ENCODE results near the gene TYRO3.
"Not testable (repeated sequence)": the region's sequence is repeated elsewhere in the genome, so short reads cannot be mapped to it uniquely, and the experiment has no call there.

TYRO3 gene

DNA sequence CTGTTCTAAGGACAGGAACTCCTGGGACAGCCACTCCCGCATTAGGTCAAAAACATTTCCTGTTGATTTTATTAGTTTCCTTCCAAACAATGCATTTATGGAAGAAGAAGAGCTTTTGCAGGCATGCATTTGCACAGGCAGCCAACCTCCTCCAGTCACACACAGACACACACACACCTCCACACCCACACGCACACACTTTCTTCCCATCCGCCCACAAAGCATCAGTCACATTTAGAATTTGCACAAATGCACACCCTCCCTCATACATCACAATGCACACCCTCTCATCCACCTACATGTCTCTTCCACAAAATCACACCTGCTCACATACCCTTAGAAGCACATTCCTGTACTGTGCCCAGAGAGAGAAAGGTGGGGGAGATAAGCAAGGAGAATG lies 4.1 kb upstream of the TYRO3 start:
- DNase-seq, result no peak

- no peak for DNase-seq
Observed at GRCh38 chr15:41556677-41557076, 2.3 kb upstream of the TYRO3 start.

DNA sequence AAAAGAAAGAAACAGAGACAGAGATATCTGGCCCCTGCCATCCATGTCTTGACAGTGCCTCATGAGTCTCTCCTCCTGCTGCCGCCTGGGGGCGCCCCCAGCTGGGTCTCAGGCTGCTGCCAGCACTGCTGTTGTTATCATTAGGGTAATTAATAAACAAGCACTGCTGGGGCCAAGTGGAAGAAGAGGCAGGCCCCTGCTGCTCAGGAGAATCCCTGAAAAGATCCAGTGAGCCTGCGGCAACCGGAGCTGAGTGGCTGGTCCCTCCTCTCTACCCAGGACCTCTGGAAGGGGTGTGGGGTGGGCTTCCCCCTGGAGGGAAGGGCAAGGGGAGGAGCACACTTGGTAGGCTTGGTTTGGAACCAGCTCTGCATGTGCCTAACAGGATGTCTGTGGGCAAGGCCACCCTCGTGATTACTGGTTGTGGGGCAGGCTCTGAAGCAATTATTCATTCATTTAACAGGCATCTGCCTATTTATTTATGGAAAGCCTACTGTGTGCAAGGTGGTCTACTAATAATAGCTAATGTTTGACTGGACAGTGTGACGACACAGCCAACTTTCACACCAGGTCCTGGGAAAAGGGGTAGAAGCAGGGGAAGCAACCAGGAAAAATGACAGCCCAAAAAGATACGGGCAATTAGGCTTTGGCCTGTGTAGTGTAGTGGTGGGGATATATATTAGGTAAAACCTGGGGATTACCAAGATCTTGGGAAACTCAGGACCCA lies 1.2 kb upstream of the TYRO3 start:
- DNase-seq, result peak; percentile 29

GRCh38 chr15:41559239-41559782 lies 299 bp downstream of the TYRO3 start:
- DNase-seq, result no peak

- no peak for DNase-seq
Observed at GRCh38 chr15:41560572-41560874, 1.5 kb downstream of the TYRO3 start.

DNA sequence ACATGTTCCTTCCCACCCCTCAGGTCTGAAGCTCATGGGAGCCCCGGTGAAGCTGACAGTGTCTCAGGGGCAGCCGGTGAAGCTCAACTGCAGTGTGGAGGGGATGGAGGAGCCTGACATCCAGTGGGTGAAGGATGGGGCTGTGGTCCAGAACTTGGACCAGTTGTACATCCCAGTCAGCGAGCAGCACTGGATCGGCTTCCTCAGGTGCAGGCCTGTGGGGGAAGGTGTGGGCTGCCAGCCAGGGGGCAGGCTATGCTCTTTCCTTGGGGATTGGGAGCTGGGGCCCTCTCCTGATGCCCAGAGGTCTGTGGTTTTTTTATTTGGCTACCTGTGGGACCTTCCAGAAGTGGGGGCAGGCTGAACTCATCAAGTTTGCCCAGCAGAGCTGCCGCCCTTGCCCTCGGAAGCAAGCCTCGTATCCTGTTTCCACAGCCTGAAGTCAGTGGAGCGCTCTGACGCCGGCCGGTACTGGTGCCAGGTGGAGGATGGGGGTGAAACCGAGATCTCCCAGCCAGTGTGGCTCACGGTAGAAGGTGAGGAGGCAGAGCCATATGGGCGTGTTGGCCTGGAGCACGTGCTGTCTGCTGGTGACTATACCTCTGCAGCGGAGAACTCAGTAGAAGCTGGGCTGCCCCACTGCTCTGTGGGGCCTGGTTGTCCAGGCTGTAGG lies 2.2 kb downstream of the TYRO3 start:
- no peak for DNase-seq

DNA sequence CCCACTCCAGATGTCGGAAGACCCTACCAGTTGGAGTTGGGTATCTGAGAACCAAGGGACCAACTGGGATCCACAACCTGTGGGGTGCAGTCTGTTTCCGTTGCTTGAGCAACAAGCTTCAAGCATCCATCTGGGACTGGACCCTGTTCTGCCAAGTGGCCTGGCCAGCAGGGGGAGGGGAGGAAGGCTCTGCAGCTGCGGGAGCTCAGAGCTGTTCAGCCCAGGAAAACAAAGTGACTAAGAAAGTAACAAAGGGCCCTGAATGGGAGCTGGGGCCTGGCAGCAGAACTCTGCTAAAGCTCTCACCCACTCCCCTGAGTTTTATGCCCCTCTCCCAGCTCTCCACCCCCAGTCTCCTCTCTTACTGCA lies 2.7 kb downstream of the TYRO3 start:
- DNase-seq, result no peak

GRCh38 chr15:41562244-41562643 lies 3.2 kb downstream of the TYRO3 start:
- DNase-seq, result no peak

GRCh38 chr15:41562784-41563198 lies 3.8 kb downstream of the TYRO3 start:
- no peak for DNase-seq

DNA sequence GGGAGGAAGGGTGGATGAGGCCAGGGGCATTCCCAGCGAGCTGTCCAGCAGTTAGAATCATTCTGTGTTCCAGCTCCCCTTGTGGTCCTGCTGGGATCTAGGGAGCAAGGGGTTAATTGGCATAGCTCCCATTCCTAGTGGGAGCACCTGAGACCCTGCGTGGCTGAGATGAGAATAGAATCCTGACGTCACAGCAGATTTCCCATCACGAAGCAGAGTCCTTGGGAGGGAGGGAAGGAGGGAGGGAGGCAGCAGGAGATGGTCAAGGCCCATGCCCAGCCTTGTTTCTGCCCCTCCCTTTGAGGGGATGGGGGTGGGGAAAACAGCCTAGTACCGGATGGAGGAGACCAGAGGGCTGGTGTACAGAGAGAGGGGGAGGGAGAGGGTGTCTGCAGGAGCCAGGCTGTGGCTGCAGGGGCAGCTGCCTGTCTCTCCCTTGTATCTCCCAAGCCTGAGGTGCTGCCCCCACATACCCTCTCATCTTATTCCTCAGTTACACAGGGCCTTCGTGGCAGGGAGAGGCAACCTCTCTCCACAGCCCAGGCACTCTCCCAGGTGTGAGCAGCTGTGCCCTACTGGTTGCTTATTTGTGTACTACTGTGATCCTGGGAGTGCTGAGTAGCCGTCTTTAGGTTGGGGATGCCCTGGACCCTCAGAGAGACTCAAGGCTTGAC lies 5.4 kb downstream of the TYRO3 start:
- DNase-seq, result no peak

DNA sequence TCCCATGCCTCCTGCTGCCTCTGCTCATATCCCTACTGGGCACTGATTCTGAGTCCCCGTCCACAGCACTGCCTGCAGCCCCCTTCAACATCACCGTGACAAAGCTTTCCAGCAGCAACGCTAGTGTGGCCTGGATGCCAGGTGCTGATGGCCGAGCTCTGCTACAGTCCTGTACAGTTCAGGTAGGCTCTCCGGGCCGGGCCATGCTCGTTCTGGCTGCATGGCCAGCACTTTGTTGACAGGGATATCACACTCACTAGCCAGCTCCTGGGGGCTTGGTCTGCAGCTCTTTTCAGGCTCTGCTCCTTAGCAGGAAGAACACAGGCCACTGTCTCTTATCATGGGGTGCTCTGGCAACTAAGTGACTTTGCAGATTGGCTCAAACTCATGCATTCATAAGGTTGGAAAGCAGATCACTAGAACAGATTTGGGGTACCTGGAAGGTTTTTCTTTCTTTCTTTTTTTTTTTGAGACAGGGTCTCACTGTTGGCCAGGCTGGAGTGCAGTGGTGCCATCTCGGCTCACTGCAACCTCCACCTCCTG lies 6.0 kb downstream of the TYRO3 start:
- DNase-seq, result no peak

DNA sequence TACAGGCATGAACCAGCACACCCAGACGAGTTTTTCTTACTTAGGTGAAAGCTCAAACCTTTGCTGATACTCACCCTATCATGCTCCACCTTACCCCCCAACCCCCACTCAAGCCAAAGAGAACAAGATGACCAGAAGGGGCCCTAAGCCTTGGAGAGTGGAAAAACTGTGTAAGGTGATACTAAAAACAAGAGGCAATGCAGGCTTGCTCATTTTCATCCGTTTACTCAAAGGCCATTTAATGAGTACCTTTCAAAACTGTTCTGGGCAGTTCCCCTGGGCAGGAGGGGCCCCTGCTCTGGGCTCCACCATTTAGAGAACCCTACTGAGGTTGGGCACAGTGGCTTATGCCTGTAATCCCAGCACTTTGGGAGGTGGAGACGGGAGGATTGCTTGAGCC lies 6.7 kb downstream of the TYRO3 start:
- no peak for DNase-seq

DNA sequence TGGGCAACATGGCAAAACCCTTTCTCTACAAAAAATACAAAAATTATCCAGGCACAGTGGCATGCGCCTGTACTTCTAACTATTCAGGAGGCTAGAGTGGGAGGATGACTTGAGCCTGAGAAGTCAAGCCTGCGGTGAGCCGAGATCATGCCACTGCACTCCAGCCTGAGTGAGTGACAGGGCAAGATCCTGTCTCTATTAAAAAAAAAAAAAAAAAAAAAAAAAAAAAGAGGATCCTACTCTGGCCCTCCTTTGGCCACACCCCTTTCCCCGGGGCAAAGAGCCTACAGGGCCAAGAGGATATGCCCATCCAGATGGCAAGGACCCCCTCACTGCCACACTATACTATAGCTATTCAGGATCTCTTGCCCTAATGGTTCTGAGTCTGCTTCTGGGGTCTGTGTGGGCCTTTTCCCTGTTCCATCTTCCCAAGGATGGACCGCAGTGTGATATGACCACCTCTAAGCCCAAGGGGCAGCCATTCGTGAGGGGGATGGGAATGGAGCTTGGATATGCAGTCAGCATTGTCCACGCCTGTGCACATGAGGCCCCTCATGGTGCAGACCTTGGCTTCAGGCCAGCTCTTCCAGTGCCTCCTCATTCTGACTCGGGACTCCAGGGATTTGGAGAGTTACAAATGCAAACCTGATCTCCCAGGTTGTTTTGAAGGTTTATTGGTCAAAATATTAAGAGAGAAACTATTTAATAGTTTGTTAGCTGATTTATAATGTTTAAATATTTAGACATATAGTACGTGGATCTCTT lies 7.3 kb downstream of the TYRO3 start:
- DNase-seq, result no peak

GRCh38 chr15:41567261-41567660 lies 8.2 kb downstream of the TYRO3 start:
- DNase-seq, result no peak

GRCh38 chr15:41567862-41568261 lies 8.8 kb downstream of the TYRO3 start:
- DNase-seq, result no peak

DNA sequence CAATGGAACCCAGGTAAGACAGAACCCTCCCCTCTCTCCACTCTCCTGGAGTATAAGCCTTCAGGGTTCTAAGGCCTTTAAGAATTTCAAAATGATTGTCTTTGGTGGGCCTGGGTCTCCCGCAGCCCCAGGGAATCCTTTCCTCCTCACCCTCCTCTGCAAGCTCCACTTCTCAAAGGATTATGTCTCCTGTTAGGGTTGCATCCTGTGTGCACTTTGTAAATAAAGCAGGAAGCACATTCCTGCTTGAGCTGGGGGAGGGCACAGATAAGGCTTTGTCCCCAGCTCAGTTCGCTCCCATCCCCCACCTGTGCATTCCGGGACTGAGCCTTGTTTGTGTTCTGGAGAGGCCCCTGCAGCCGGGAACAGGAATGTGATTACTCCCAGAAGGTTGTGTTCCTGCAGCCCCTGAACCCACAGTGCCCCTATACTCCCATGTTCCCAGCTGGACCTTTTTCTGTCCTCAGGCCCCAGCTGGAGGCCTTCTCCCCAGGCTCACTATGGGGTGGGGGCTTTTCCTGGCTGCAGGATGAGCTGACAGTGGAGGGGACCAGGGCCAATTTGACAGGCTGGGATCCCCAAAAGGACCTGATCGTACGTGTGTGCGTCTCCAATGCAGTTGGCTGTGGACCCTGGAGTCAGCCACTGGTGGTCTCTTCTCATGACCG lies 9.5 kb downstream of the TYRO3 start:
- DNase-seq, result no peak

- DNase-seq, result not testable (repeated sequence)
Observed at GRCh38 chr15:41569232-41569631, 10.2 kb downstream of the TYRO3 start.

GRCh38 chr15:41570764-41571163 lies 11.8 kb downstream of the TYRO3 start:
- no peak for DNase-seq

GRCh38 chr15:41571948-41572347 lies 12.9 kb downstream of the TYRO3 start:
- DNase-seq, result no peak

DNA sequence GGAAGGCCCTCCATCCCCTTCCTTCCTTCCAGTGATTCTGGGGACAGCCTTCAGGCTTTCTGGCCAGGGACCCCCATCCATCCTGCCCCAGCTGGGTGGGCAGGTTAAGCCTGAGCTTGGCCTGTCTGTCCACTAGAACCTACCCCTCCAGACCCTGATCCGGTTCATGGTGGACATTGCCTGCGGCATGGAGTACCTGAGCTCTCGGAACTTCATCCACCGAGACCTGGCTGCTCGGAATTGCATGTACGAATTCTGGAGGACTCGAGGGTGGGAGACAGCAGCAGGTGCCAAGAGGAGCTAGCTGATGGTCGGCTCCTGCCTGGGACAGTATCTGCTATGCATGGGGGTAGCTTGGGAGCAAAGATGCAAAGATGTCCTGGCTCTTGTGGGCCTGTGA lies 13.9 kb downstream of the TYRO3 start:
- DNase-seq, result no peak

- DNase-seq, result no peak
Observed at GRCh38 chr15:41573396-41573795, 14.4 kb downstream of the TYRO3 start.

- no peak for DNase-seq
Observed at GRCh38 chr15:41574158-41574557, 15.1 kb downstream of the TYRO3 start.

- DNase-seq, result no peak
Observed at GRCh38 chr15:41575282-41575681, 16.3 kb downstream of the TYRO3 start.

All from NCI-H2029 (cell line).